ENCODE measurements around the gene DUSP1. TPM values are rescaled to one million over a fixed set of nuclear protein-coding genes. Genes with fewer than 3 reads are reported as not detected.

DUSP1 gene
- total and polyA plus RNA-seq, 10 of the 15 experiments (the other 5 are each of a cell fraction or from before 2014, with no cell fraction given): 1.4 to 6.2 (median 3.9) TPM

DNA sequence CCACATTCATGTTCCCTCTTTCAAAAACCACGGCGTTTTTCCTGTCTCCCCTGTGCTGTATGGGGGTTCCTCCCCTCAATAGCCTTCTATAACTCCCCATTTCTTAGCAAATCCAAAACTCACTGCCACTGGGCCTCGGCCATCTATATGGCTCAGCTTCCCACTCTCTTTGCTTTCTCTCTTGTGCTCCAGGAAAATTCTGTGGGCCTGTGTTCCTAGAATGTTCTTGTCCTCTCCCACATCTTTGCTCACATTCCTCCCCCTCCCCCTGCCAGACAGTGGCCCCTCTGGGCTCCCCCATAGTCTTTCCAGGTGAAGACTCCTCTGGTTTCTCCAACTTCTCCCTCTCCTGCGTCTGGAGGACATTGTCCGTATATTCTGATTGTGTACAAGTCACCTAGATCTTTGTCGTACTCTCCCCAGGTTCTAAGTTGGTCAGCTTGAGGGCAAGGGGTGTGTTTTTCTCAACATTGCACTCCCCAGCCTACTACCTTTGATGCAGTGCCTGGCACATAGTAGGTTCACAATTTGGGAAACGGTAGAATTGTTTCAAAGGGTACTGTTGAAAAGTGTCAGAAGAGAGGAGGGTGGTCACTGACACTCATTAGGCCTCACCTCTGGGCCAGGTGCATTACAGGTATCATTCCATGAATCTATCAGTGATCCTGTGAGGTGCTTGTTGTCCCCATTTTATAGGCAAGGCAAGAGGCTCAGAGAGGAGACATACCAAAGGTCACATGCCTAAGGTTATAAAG lies 3.7 kb upstream of the DUSP1 start (continued):
- TF ChIP-seq ELK1 (IDR thresholded peaks at IDR 0.05; ENCODE audit: low read depth, low read length) (no peak), TARDBP (IDR thresholded peaks at IDR 0.05; ENCODE audit: borderline replicate concordance) (no peak), KAT2A (conservative IDR thresholded peaks at IDR 0.05; ENCODE audit: control insufficient read depth, low read depth, low read length) (no peak), RUNX3 (IDR thresholded peaks at IDR 0.05; ENCODE audit: low read length) (no peak)

- DNase-seq (ENCODE audit: low read depth, low spot score) (no peak), FAIRE-seq (no peak), ATAC-seq (no peak)
- H3K27me3 ChIP-seq (replicated peaks in 1 of 2; ENCODE audit: control insufficient read depth in 2 of 2, insufficient read depth in 2 of 2, low read length in 1 of 2): no peaks in the 10 kb centered on the region
- RAD21 ChIA-PET (ENCODE audit: unreplicated experiment): interaction anchor here (0.5 to 4.1 kb wide), 4 partner anchors 15 to 63 kb away, joined by 3 to 35 read pairs (median 3); no protein-coding TSS in a partner anchor
- in situ Hi-C loops (cut with MboI) (no loop called here), intact Hi-C loops (cut with micrococcal nuclease; ENCODE audit: unreplicated experiment) (loop anchor here (5.0 to 10.0 kb wide), 3 partner anchors 134 to 661 kb away; partner anchors contain the start of gene CREBRF)
- no peak overlapping the region for H3K4me2 ChIP-seq (ENCODE audit: control insufficient read depth, insufficient read depth)
- H3K4me1 ChIP-seq (ENCODE audit: control insufficient read depth, insufficient read depth, low read length): peaks cover 40% of the 10 kb centered on the region
- SMC1A ChIA-PET (ENCODE audit: uncharacterized antibody, unreplicated experiment): interaction anchor here (0.7 to 3.2 kb wide), 6 partner anchors 34 to 157 kb away, joined by 3 to 13 read pairs (median 4); no protein-coding TSS in a partner anchor
- BruUV-seq (replicated peaks): no TSS peak
- H2AFZ ChIP-seq (ENCODE audit: control insufficient read depth, low read depth, low read length): no peak overlapping the region
- POLR2A ChIA-PET: interaction anchor here (0.5 to 3.9 kb wide), 6 partner anchors 8 to 133 kb away, joined by 3 to 45 read pairs (median 4); no protein-coding TSS in a partner anchor
- WGBS (ENCODE audit: insufficient coverage, insufficient replicate concordance, low lambda C conversion rate, missing lambda C conversion rate): 68% methylated on average over 11 of the region's 11 CpGs
- no peaks in the 10 kb centered on the region for H3K9me3 ChIP-seq (replicated peaks; ENCODE audit: control insufficient read depth, insufficient read depth, low read length)
- no peak overlapping the region for H3K9ac ChIP-seq (ENCODE audit: control insufficient read depth, insufficient read depth, low read length)
- H4K20me1 ChIP-seq (ENCODE audit: control insufficient read depth, insufficient read depth): no peaks in the 10 kb centered on the region
- no peaks in the 10 kb centered on the region for H3K36me3 ChIP-seq (ENCODE audit: control insufficient read depth in 2 of 2, insufficient read depth in 2 of 2, low read length in 1 of 2)
- CTCF ChIA-PET: interaction anchor here (0.5 to 4.7 kb wide), 7 partner anchors 41 to 138 kb away, joined by 3 to 40 read pairs (median 14); no protein-coding TSS in a partner anchor
- H3K27ac ChIP-seq (ENCODE audit: control insufficient read depth, insufficient read depth): no peak overlapping the region
- H3K79me2 ChIP-seq (ENCODE audit: control insufficient read depth, insufficient read depth, low read length): peaks cover 9% of the 10 kb centered on the region
- no peak overlapping the region for H3K4me3 ChIP-seq
- TF ChIP-seq NFYB (IDR thresholded peaks at IDR 0.05; ENCODE audit: insufficient read depth, low read depth, low read length) (no peak), JUND (IDR thresholded peaks at IDR 0.05; ENCODE audit: low read depth, low read length) (no peak), NBN (IDR thresholded peaks at IDR 0.05) (no peak), NFIC (IDR thresholded peaks at IDR 0.05; ENCODE audit: low read depth, low read length) (no peak), NFXL1 (IDR thresholded peaks at IDR 0.05; ENCODE audit: borderline replicate concordance) (no peak), RB1 (IDR thresholded peaks at IDR 0.05; ENCODE audit: borderline replicate concordance) (no peak), ZNF687 (IDR thresholded peaks at IDR 0.05) (no peak), MTA2 (IDR thresholded peaks at IDR 0.05; ENCODE audit: low read depth) (no peak), JUNB (IDR thresholded peaks at IDR 0.05) (peak; percentile 52), ZSCAN29 (IDR thresholded peaks at IDR 0.05) (peak; percentile 65; the same call in 1 of the 2 replicates)
- TF ChIP-seq, protein P1, sequence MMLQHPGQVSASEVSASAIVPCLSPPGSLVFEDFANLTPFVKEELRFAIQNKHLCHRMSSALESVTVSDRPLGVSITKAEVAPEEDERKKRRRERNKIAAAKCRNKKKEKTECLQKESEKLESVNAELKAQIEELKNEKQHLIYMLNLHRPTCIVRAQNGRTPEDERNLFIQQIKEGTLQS (IDR thresholded peaks at IDR 0.05; ENCODE audit: borderline replicate concordance, extremely low read depth, low read depth, low read length): no peak
Observed at GRCh38 chr5:172773481-172774469, 2.8 kb upstream of the DUSP1 start.

Measured in GM12878 (cell line).